Measurements from ENCODE around the gene GRIA1.
"Not testable (repeated sequence)": the region's sequence is repeated elsewhere in the genome, so short reads cannot be mapped to it uniquely, and the experiment has no call there.

Gene GRIA1

DNA sequence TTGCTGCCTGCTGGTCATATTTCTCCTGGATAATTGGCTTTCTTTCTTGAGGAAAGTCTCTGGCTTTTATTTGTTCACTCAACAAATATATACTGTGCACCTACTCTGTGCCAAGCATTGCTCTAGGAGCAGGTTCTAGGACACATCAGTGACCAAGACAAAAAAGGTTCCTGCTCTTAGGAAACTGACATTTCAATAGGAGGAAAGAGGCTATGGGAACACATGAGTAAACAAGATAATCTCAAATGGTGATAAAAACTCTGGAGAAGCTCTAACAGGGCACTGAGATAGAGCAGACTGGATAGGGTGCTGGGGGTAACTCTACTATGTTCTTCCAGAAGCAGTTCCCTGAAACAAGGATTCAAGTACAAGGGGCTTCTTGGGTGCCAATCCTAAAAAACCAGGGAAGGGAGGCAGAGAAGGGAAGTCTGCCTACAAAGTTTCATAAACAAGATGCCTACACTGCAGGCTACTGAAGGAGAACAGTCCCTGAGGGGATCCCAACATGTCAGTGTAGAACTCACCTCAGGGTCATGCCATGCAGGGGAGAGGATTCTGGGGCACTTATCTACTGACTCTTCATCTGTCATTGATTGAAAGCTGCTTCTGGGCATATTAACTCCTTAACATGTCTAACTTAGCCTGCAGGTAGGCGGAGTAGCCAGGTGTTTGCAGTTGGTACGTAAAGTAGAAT lies 181.3 kb downstream of the GRIA1 start:
- DNase-seq: no peak

DNA sequence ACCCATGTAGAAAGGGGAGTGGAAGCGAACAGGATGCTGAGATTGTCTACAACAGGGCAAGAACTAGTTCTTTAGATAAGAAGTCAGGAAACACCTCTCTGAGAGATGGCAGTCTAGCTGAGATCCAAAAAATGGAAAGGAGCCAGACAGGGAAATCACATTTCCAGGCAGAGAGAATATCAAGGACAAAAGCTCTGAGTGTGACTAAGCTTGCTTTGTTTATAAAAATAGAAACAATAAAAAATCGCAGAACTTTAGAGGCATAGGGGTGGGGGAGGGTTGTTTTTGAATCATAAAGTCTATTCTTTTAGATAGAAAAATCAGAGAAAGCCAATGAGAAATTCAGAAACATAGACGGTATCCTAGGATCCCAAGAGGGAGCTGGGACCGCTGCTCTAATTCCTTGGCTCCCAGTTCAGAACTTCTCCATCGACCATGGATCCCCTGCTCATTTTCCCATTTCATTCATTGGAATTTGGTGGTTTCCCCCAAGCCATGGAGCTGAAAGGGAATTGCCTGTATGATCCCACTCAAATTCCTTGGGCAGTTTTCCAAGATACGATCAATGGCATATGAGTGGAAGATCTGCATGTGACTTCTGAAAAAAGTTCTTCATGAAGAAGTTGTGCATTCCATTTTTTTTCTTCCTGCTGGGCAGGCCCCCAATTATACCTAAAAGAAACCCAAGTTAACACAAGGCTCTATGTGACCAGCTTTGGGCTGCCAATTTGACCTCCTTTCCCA lies 182.0 kb downstream of the GRIA1 start:
- DNase-seq: no peak

- no peak for DNase-seq
Measured at GRCh38 chr5:153674356-153674755, 183.9 kb downstream of the GRIA1 start.

- DNase-seq: no peak
Measured at GRCh38 chr5:153676406-153676805, 185.9 kb downstream of the GRIA1 start.

DNA sequence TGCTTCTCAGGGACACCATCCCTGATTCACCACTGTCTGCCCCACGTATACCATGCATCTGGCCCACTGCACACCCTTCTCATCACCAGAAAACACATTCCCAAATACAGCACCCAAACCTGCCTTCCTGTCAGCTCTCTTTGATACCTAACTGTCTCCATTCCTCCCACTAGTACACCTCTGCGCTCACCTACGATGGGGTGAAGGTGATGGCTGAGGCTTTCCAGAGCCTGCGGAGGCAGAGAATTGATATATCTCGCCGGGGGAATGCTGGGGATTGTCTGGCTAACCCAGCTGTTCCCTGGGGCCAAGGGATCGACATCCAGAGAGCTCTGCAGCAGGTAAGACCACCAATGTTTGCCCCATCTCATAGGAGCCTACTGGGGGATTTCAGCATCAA lies 186.4 kb downstream of the GRIA1 start:
- no peak for DNase-seq

GRCh38 chr5:153678617-153679329 lies 188.3 kb downstream of the GRIA1 start:
- no peak for DNase-seq

GRCh38 chr5:153690236-153690635 lies 199.8 kb downstream of the GRIA1 start:
- DNase-seq: no peak

GRCh38 chr5:153696256-153696655 lies 205.8 kb downstream of the GRIA1 start:
- DNase-seq: no peak

- no peak for DNase-seq
Measured at GRCh38 chr5:153699035-153699434, 208.6 kb downstream of the GRIA1 start.

DNA sequence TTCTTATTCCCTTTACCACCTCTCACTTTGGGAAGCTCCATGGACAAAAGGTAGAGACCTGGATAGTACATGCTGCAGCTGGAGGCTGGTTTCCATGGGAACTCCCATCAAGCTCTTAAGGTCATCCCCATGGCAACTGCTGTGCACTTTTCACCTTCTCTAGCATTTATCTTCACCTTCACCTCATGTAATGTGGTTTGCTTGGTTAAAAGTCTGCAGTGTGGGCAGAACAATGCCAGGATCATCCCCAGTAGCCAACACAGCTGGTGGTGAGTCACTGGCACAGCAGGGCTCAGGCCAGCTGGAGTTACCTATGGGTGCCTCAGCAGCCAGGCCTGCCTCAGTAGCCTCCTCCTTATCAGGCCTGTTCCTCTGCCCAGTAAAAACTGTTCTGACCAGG lies 210.5 kb downstream of the GRIA1 start:
- DNase-seq: no peak

DNA sequence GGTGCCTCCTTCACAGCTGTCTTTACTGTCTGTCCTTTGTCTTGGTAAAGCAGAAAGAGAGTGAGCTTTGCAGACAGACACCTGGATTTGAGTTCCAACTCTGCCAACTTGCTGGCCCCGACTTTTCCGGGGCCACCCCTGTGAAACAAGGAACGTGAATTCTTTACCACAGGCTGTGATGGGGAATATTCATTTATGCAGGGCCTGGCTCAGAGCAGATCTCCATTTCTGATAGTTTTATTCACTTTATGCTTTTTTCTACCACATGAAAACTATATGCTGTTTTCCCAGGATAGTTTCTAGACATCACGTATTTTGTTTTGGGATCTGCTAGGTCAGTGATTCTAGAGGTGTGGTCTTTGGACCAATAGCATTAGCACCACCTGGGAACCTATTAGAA lies 211.8 kb downstream of the GRIA1 start:
- DNase-seq: no peak

DNA sequence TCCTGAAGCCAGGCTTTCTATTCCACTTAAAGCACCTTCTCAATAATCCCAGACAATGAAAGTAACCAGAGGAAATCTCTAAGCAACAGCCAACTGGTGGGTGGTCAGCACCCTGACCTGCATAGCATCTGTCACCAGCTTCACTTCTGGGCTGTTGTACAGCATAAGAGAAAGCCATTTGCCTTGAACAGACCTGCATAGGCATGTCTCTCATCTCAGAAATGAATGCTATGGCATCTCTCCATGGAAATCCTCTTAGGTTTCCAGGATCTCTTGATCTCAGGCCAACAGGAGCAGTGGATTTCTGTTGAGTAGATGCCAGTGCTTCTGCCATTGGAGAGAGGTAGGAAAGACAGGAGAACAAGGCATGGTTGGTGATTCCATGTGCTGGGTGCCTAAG lies 213.6 kb downstream of the GRIA1 start:
- DNase-seq: no peak

GRCh38 chr5:153707626-153708025 lies 217.2 kb downstream of the GRIA1 start:
- DNase-seq: no peak

DNA sequence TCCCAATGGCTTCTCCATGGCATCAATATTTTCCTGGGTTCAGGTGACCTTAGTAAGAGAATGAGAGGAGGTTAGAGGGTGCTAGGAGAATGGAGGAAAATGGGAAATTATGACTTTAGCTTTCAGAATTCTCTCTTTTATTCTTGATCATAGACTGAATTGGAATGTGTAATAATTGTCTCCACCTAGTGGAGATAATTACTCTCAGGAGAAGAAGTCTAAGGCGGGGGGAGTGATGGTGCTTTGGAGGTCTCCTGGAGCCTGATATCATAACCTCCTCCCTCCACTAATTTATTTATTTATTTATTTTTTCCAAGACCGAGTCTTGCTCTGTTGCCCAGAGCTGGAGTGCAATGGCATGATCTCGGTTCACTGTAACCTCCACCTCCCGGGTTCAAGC lies 221.3 kb downstream of the GRIA1 start:
- no peak for DNase-seq

DNA sequence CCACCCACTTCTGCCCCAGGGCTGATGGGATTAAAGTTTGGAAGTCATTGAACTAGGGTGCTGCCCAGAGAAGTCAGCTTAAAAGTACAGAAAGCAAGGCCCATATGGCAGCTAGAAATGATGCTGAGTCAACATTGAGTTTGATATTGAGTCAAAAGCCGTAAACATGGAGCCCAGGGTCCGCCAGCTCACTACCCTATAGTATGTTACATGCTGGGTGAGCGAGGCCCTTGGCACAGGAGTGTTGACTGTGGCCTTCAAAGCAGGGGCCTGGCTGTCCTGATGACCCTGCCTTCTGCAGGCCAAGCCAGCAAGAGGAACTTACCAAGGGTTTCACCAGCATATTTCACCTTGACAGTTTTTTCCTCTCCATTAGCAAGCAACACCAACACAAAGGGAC lies 222.5 kb downstream of the GRIA1 start:
- DNase-seq: no peak

DNA sequence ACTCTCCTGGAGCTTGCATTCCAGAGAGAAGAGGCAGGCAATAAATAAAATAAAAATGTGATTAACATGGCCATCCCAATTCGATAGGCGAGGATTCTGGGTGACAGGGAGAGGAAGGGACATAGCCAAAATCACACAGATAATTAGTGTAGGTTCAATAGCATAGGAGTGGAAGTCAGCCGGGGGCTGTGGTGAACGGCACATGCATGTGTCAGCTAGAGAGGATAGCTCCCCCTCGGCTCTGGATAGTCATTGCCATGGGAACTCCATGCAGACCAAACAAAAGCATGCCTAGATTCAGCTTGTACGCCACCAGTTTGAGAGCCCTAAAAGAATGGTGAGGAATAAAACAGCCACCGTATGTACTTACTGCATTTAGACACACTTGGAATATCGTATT lies 223.5 kb downstream of the GRIA1 start:
- DNase-seq: no peak

DNA sequence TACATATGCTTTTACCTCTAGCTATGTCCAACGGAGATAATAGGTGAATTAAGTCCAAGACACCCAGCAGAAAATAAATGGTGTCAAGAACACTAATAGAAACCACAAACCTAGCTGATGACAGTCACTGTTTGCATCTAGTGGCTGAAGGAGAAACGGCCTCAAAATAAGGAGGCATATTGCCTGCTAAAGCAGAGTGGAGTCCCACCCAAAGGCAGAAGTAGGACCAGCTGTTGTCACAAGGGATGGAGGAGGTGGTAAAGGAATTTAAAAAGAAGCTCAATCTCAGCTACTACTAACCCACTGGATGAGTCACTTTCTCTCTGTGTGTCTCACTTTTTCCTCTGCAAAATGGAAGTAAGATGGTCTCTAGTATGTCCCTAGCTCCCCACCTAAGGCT lies 224.3 kb downstream of the GRIA1 start:
- no peak for DNase-seq

GRCh38 chr5:153717287-153717686 lies 226.8 kb downstream of the GRIA1 start:
- DNase-seq: no peak

DNA sequence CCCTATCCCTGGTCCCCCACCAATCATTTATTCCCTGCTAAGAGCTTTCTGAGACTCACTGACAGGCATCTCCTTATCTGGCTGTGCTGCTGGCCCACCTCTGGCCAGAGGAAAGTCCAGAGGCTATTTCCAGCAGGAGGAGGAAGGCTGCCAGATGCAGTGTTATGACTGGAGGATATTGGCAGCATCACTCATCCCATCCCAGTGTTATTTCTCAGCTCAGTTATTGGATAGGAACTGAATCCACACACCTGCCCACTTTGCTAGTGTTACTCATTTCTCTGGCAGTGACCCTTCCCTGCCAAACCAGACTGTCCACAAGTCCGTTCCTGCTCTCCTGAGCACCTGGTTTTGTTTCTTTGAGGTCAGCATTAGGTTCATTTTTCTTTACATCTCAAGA lies 228.2 kb downstream of the GRIA1 start:
- DNase-seq: no peak

- no peak for DNase-seq
Measured at GRCh38 chr5:153719324-153719723, 228.9 kb downstream of the GRIA1 start.

- DNase-seq: not testable (repeated sequence)
Measured at GRCh38 chr5:153723022-153723610, 232.6 kb downstream of the GRIA1 start.

DNA sequence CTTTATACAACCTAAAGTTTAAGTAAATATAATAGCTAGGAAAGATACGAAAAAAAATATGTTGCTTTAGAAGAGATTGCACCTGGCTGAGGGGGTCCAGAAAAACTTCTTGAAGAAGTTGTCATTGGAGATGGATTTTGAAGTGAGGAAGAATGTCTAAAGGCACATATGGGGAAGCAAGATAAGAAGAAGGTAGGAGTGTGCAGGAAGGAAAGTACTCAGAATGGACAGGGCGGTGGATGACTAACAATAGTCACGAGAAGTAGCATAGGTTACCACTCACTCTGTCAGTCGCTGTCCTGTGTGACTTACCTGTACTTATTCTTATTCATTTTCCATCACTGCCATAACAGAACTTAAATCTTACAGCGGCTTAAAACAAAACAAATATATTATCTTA lies 251.6 kb downstream of the GRIA1 start:
- DNase-seq: no peak

- DNase-seq: no peak
Measured at GRCh38 chr5:153744751-153745150, 254.3 kb downstream of the GRIA1 start.
